ENCODE measurements around the gene SLC6A18.

DNA sequence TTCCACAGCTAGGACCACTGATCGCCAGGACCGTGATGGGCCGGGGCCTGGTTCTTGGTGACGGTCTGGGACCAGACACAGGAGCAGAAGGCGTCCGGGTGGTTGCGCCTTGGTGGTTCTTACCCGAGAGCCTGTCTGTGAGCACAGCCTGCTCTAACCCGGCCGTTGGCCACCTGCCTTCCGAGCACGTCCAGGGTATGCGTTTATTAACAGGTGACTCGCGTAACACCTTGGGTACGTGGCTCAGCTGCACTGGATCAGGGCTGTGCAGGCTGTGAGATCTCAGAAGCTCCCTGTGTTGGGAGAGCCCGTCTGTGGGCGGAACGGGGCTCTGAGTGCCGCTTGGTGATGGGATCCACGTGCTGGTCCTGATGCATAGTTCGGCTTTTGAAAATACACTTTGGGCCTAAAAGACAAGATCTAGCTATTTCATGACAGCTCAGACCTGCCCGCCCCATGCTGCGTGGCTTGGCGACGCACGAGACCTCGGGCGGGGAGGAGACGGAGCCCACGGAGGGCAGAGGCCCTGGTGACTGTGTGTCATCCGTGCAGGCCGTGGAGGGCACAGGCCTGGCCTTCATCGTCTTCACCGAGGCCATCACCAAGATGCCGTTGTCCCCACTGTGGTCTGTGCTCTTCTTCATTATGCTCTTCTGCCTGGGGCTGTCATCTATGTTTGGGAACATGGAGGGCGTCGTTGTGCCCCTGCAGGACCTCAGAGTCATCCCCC is 6.7 kb upstream of the SLC6A18 start:
- TF ChIP-seq EZH2 (IDR thresholded peaks at IDR 0.05) = no peak
- no peak for TF ChIP-seq POLR2AphosphoS5 (IDR thresholded peaks at IDR 0.05; ENCODE audit: borderline replicate concordance, low read depth, low read length)
- no peak for TF ChIP-seq FOXP2 (optimal IDR thresholded peaks at IDR 0.05; ENCODE audit: control extremely low read depth, extremely low read length, insufficient read depth)

Measured in SK-N-MC (cell line).